ENCODE data around the gene ETDC. TPM values are rescaled to one million over a fixed set of nuclear protein-coding genes. Genes with fewer than 3 reads are reported as not detected.

Gene ETDC
- total RNA-seq, 1 donor from 2014 or later = not detected

- no peak overlapping the region for H3K27ac ChIP-seq (ENCODE audit: low read depth, low read length)
- no peaks in the 10 kb centered on the region for H3K27me3 ChIP-seq (ENCODE audit: insufficient read depth, low read length)
- H2AFZ ChIP-seq (ENCODE audit: low read depth, low read length) = no peak overlapping the region
- FAIRE-seq (peak; percentile 55), DNase-seq (ENCODE audit: low read depth) (no peak)
- Mint-ChIP-seq H3K36me3 (ENCODE audit: low read depth, unreplicated experiment) (no peaks in the 10 kb centered on the region), H3K9me3 (ENCODE audit: unreplicated experiment) (peaks cover 5% of the 10 kb centered on the region), H3K4me3 (ENCODE audit: unreplicated experiment) (no peak overlapping the region), H3K4me1 (ENCODE audit: low read depth, unreplicated experiment) (no peaks in the 10 kb centered on the region), H3K27me3 (ENCODE audit: low read depth, unreplicated experiment) (no peaks in the 10 kb centered on the region), H3K27ac (ENCODE audit: unreplicated experiment) (no peak overlapping the region)
- H4K20me1 ChIP-seq (ENCODE audit: insufficient read depth, low read length) = no peaks in the 10 kb centered on the region
- H3K36me3 ChIP-seq (ENCODE audit: insufficient read depth, low read length) = no peaks in the 10 kb centered on the region
- H3K9ac ChIP-seq (ENCODE audit: low read length) = no peak overlapping the region
- H3K4me3 ChIP-seq (ENCODE audit: insufficient read depth, low read depth, low read length) = no peak overlapping the region
- no peaks in the 10 kb centered on the region for H3K79me2 ChIP-seq (ENCODE audit: insufficient read depth, low read length)
- H3K9me3 ChIP-seq (ENCODE audit: insufficient read depth, low read depth, low read length) = no peaks in the 10 kb centered on the region
- TF ChIP-seq EZH2 (IDR thresholded peaks at IDR 0.05; ENCODE audit: insufficient read depth, low read length) = no peak
- no peak for TF ChIP-seq CTCF (IDR thresholded peaks at IDR 0.05; ENCODE audit: insufficient read depth, low read depth, low read length)
- no peaks in the 10 kb centered on the region for H3K4me1 ChIP-seq (ENCODE audit: insufficient read depth, low read length)
- no peak overlapping the region for H3K4me2 ChIP-seq (ENCODE audit: low read length)
These were observed 880 bp upstream of the ETDC start for GRCh38 chrX:135308345-135308855.

GRCh38 chrX:135315864-135316263, 6.6 kb downstream of the ETDC start:
- H3K9me3 Mint-ChIP-seq (ENCODE audit: unreplicated experiment) = peaks cover 11% of the 10 kb centered on the region

More at GRCh38 chrX:135315864-135316263, 6.6 kb downstream of the ETDC start:
- Histone ChIP-seq H3K4me1 (ENCODE audit: insufficient read depth, low read length) (no peaks in the 10 kb centered on the region), H3K36me3 (ENCODE audit: insufficient read depth, low read length) (no peaks in the 10 kb centered on the region), H2AFZ (ENCODE audit: low read depth, low read length) (no peak overlapping the region), H4K20me1 (ENCODE audit: insufficient read depth, low read length) (no peaks in the 10 kb centered on the region), H3K9me3 (ENCODE audit: insufficient read depth, low read depth, low read length) (no peaks in the 10 kb centered on the region), H3K4me2 (ENCODE audit: low read length) (no peak overlapping the region), H3K9ac (ENCODE audit: low read length) (no peak overlapping the region), H3K27me3 (ENCODE audit: insufficient read depth, low read length) (no peaks in the 10 kb centered on the region), H3K79me2 (ENCODE audit: insufficient read depth, low read length) (no peaks in the 10 kb centered on the region), H3K27ac (ENCODE audit: low read depth, low read length) (no peak overlapping the region), H3K4me3 (ENCODE audit: insufficient read depth, low read depth, low read length) (no peak overlapping the region)
- DNase-seq (ENCODE audit: low read depth) = no peak
- FAIRE-seq = peak; percentile 13
- no peak overlapping the region for H3K4me3 Mint-ChIP-seq (ENCODE audit: unreplicated experiment)
- TF ChIP-seq EZH2 (IDR thresholded peaks at IDR 0.05; ENCODE audit: insufficient read depth, low read length) (no peak), CTCF (IDR thresholded peaks at IDR 0.05; ENCODE audit: insufficient read depth, low read depth, low read length) (no peak)
- no peak overlapping the region for H3K27ac Mint-ChIP-seq (ENCODE audit: unreplicated experiment)
- peaks cover 7% of the 10 kb centered on the region for H3K36me3 Mint-ChIP-seq (ENCODE audit: low read depth, unreplicated experiment)
- H3K4me1 Mint-ChIP-seq (ENCODE audit: low read depth, unreplicated experiment) = no peaks in the 10 kb centered on the region
- H3K27me3 Mint-ChIP-seq (ENCODE audit: low read depth, unreplicated experiment) = no peaks in the 10 kb centered on the region
